PC-3 (cell line): ENCODE data around the gene AUP1. TPM values are rescaled to one million over a fixed set of nuclear protein-coding genes. Genes with fewer than 3 reads are reported as not detected.
"Not testable (repeated sequence)": the region's sequence is repeated elsewhere in the genome, so short reads cannot be mapped to it uniquely, and the experiment has no call there.

Experiments used
- ATAC-seq: fragments of 200-7000 bp; cut with Tn5 transposase; 2 replicates; pipeline ENCODE4 v1.9.1; 2020; ENCODE audit warnings: mild to moderate bottlenecking, moderate library complexity
- BruUV-seq: library from RNA; stranded (reverse); fragments of 400-500 nt; replicated peaks from 2 replicates; lab custom pipeline; 2021; lab: Mats Ljungman, UMichigan
- CTCF ChIA-PET: fragments of 300-600 bp; sonication (Branson Sonifier 250); formaldehyde crosslinking; loops from one replicate; lab custom pipeline; 2022; ENCODE audit warnings: antibody characterized with exemption; lab: Charles Lee
- POLR2A ChIA-PET: fragments of 300-600 bp; sonication (Branson Sonifier 250); formaldehyde crosslinking; loops from one replicate; lab custom pipeline; 2022; ENCODE audit warnings: antibody characterized with exemption; ENCODE audit not compliant: unreplicated experiment; lab: Charles Lee
- DNase-seq: peaks from one replicate; pipeline ENCODE4 v3.0.0-alpha.2; 2015
- H2AFZ ChIP-seq: fragments of 300-600 bp; sonication (generic); 2 replicates; pipeline ENCODE4 v1.6.0; 2016; ENCODE audit warnings: antibody characterized with exemption, low read length
- H3F3A ChIP-seq: fragments of 300-600 bp; sonication (generic); one replicate; pipeline ENCODE4 v1.6.0; 2017; ENCODE audit warnings: antibody characterized with exemption, low read length, control low read depth, mild to moderate bottlenecking; ENCODE audit not compliant: unreplicated experiment
- H3K27ac ChIP-seq: fragments of 300-600 bp; sonication (generic); 2 replicates; pipeline ENCODE4 v1.5.1; 2016; ENCODE audit warnings: mild to moderate bottlenecking, low read length
- H3K27me3 ChIP-seq: fragments of 300-600 bp; sonication (generic); 2 replicates; pipeline ENCODE4 v1.6.1; 2016; ENCODE audit warnings: low read length, mixed read lengths
- H3K36me3 ChIP-seq: fragments of 300-600 bp; sonication (generic); 2 replicates; pipeline ENCODE4 v1.6.1; 2016; ENCODE audit warnings: low read depth, mixed run types, low read length, mixed read lengths
- H3K4me1 ChIP-seq: fragments of 300-600 bp; sonication (generic); 2 replicates; pipeline ENCODE4 v1.5.1; 2016; ENCODE audit warnings: low read length; ENCODE audit not compliant: insufficient read depth
- H3K4me2 ChIP-seq: fragments of 300-600 bp; sonication (generic); 2 replicates; pipeline ENCODE4 v1.6.0; 2016; ENCODE audit warnings: low read length
- H3K4me3 ChIP-seq: fragments of 300-600 bp; sonication (generic); 2 replicates; pipeline ENCODE4 v1.5.1; 2016; ENCODE audit warnings: mild to moderate bottlenecking, low read length, mixed read lengths
- H3K79me2 ChIP-seq: fragments of 300-600 bp; sonication (generic); 2 replicates; pipeline ENCODE4 v1.6.1; 2017; ENCODE audit warnings: low read length, mixed read lengths
- H3K9ac ChIP-seq: fragments of 300-600 bp; sonication (generic); 2 replicates; pipeline ENCODE4 v1.6.0; 2016; ENCODE audit warnings: mild to moderate bottlenecking, low read length
- H3K9me2 ChIP-seq: fragments of 300-600 bp; sonication (generic); replicated peaks from 2 replicates; pipeline ENCODE4 v1.6.1; 2016; ENCODE audit warnings: mixed run types, low read length, mixed read lengths
- H3K9me3 ChIP-seq: fragments of 300-600 bp; sonication (generic); 2 replicates; pipeline ENCODE4 v1.6.1; 2016; ENCODE audit warnings: low read length, mixed read lengths
- H4K20me1 ChIP-seq: fragments of 300-600 bp; sonication (generic); 2 replicates; pipeline ENCODE4 v1.6.1; 2016; ENCODE audit warnings: low read length, mixed read lengths
- CTCF ChIP-seq: fragments of 300-600 bp; sonication (generic); conservative IDR thresholded peaks from 2 replicates; pipeline ENCODE4 v1.5.1; 2017; ENCODE audit warnings: antibody characterized with exemption, low read depth, mild to moderate bottlenecking, low read length
- EZH2 ChIP-seq: fragments of 300-600 bp; sonication (generic); IDR thresholded peaks from one replicate; pipeline ENCODE4 v1.6.1; 2017; ENCODE audit warnings: antibody characterized with exemption, mild to moderate bottlenecking, low read length; ENCODE audit not compliant: unreplicated experiment
- EZH2phosphoT487 ChIP-seq: fragments of 300-600 bp; sonication (generic); IDR thresholded peaks from 2 replicates; pipeline ENCODE4 v1.6.1; 2018; ENCODE audit warnings: mild to moderate bottlenecking, antibody characterized with exemption, low read length, borderline replicate concordance
- intact Hi-C: fragments of 100-400 bp; cut with micrococcal nuclease; formaldehyde crosslinking; loops from 2 replicates; pipeline ENCODE4 v1.9.0; 2023
- total RNA-seq: library from RNA; depleted of rRNA; stranded (reverse); fragments of >200 nt; gene quantifications from 2 replicates; pipeline ENCODE4 v1.2.3, GENCODE V29; 2014

Gene AUP1
- total RNA-seq, 1 experiment from 2014 or later, result 233 TPM

GRCh38 chr2:74566076-74566753 lies 36.7 kb upstream of the AUP1 start:
- H3K9me3 ChIP-seq, result no peaks in the 10 kb centered on the region
- no TSS peak for BruUV-seq
- TF ChIP-seq CTCF, result no peak
- no peak for TF ChIP-seq EZH2
- no peak for TF ChIP-seq EZH2phosphoT487
- H2AFZ ChIP-seq, result no peak overlapping the region
- H3K27me3 ChIP-seq, result no peaks in the 10 kb centered on the region
- no peaks in the 10 kb centered on the region for H3K9me2 ChIP-seq
- no peak overlapping the region for H3K27ac ChIP-seq
- no peaks in the 10 kb centered on the region for H4K20me1 ChIP-seq
- H3F3A ChIP-seq, result no peaks in the 10 kb centered on the region
- ChIA-PET CTCF (no interaction called here), POLR2A (no interaction called here)
- peaks cover 23% of the 10 kb centered on the region for H3K4me1 ChIP-seq
- intact Hi-C loops, result no loop called here
- no peak overlapping the region for H3K4me2 ChIP-seq
- no peak for DNase-seq
- no peak for ATAC-seq
- H3K4me3 ChIP-seq, result no peak overlapping the region
- H3K79me2 ChIP-seq, result no peaks in the 10 kb centered on the region
- H3K36me3 ChIP-seq, result no peaks in the 10 kb centered on the region
- no peak overlapping the region for H3K9ac ChIP-seq

- H3K4me1 ChIP-seq, result peaks cover 31% of the 10 kb centered on the region
- no peaks in the 10 kb centered on the region for H3K79me2 ChIP-seq
- H3K9me3 ChIP-seq, result no peaks in the 10 kb centered on the region
- POLR2A ChIA-PET, result no interaction called here
- H4K20me1 ChIP-seq, result no peaks in the 10 kb centered on the region
- H3K4me3 ChIP-seq, result no peak overlapping the region
- H3K27ac ChIP-seq, result no peak overlapping the region
- CTCF ChIA-PET, result no interaction called here
- BruUV-seq, result no TSS peak
- intact Hi-C loops, result no loop called here
- DNase-seq, result peak; percentile 39
- no peak overlapping the region for H3K4me2 ChIP-seq
- H3K9ac ChIP-seq, result no peak overlapping the region
- TF ChIP-seq CTCF, result no peak
- no peak for TF ChIP-seq EZH2phosphoT487
- no peak for TF ChIP-seq EZH2
- no peak overlapping the region for H2AFZ ChIP-seq
- H3K9me2 ChIP-seq, result no peaks in the 10 kb centered on the region
- no peaks in the 10 kb centered on the region for H3F3A ChIP-seq
- ATAC-seq, result no peak
- no peaks in the 10 kb centered on the region for H3K27me3 ChIP-seq
- H3K36me3 ChIP-seq, result no peaks in the 10 kb centered on the region
Observed at GRCh38 chr2:74564222-74564621, 34.7 kb upstream of the AUP1 start.

- ATAC-seq (no peak), DNase-seq (no peak)
- POLR2A ChIA-PET, result no interaction called here
- H3K4me1 ChIP-seq, result peaks cover 13% of the 10 kb centered on the region
- no peaks in the 10 kb centered on the region for H4K20me1 ChIP-seq
- H3K4me3 ChIP-seq, result no peak overlapping the region
- intact Hi-C loops, result no loop called here
- H3K9me2 ChIP-seq, result no peaks in the 10 kb centered on the region
- no TSS peak for BruUV-seq
- no peak for TF ChIP-seq CTCF
- TF ChIP-seq EZH2, result no peak
- TF ChIP-seq EZH2phosphoT487, result no peak
- CTCF ChIA-PET, result no interaction called here
- no peaks in the 10 kb centered on the region for H3K36me3 ChIP-seq
- no peak overlapping the region for H3K9ac ChIP-seq
- H3K27me3 ChIP-seq, result no peaks in the 10 kb centered on the region
- H3K4me2 ChIP-seq, result no peak overlapping the region
- 0 out of 2 replicates have a peak overlapping the region, but pooled peaks have one; percentile 11 for H2AFZ ChIP-seq
- H3F3A ChIP-seq, result no peaks in the 10 kb centered on the region
- no peak overlapping the region for H3K27ac ChIP-seq
- H3K79me2 ChIP-seq, result no peaks in the 10 kb centered on the region
- no peaks in the 10 kb centered on the region for H3K9me3 ChIP-seq
Observed at GRCh38 chr2:74562126-74562775, 32.7 kb upstream of the AUP1 start.

GRCh38 chr2:74561022-74561421 lies 31.5 kb upstream of the AUP1 start:
- H3F3A ChIP-seq, CTCF ChIA-PET, H3K27ac ChIP-seq, POLR2A ChIA-PET, H3K9me2 ChIP-seq, H3K27me3 ChIP-seq, H3K9me3 ChIP-seq, intact Hi-C loops, H3K36me3 ChIP-seq, H3K79me2 ChIP-seq, H3K4me3 ChIP-seq, H4K20me1 ChIP-seq, DNase-seq, BruUV-seq, H3K4me1 ChIP-seq, ATAC-seq, H3K9ac ChIP-seq, H3K4me2 ChIP-seq: not testable (repeated sequence)
- peak overlapping the region; percentile 48; the same call in 1 of the 2 replicates for H2AFZ ChIP-seq
